ENCODE results near the gene NCDN.

DNA sequence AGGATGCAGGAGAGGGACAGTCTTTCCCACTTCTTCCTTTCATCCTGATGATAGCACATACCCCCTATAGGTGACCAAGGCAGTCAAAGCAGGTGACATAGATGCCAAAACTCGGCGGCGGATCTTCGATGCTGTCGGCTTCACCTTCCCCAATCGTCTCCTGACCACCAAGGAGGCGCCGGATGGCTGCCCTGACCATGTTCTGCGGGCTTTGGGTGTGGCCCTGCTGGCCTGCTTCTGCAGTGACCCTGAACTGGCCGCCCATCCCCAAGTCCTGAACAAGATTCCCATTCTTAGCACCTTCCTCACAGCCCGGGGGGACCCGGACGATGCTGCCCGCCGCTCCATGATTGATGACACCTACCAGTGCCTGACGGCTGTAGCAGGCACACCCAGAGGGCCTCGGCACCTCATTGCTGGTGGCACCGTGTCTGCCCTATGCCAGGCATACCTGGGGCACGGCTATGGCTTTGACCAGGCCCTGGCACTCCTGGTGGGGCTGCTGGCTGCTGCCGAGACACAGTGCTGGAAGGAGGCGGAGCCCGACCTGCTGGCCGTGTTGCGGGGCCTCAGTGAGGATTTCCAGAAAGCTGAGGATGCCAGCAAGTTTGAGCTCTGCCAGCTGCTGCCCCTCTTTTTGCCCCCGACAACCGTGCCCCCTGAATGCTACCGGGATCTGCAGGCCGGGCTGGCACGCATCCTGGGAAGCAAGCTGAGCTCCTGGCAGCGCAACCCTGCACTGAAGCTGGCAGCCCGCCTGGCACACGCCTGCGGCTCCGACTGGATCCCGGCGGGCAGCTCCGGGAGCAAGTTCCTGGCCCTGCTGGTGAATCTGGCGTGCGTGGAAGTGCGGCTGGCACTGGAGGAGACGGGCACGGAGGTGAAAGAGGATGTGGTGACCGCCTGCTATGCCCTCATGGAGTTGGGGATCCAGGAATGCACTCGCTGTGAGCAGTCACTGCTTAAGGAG lies 2.9 kb downstream of the NCDN start:
- TF ChIP-seq, protein P1, sequence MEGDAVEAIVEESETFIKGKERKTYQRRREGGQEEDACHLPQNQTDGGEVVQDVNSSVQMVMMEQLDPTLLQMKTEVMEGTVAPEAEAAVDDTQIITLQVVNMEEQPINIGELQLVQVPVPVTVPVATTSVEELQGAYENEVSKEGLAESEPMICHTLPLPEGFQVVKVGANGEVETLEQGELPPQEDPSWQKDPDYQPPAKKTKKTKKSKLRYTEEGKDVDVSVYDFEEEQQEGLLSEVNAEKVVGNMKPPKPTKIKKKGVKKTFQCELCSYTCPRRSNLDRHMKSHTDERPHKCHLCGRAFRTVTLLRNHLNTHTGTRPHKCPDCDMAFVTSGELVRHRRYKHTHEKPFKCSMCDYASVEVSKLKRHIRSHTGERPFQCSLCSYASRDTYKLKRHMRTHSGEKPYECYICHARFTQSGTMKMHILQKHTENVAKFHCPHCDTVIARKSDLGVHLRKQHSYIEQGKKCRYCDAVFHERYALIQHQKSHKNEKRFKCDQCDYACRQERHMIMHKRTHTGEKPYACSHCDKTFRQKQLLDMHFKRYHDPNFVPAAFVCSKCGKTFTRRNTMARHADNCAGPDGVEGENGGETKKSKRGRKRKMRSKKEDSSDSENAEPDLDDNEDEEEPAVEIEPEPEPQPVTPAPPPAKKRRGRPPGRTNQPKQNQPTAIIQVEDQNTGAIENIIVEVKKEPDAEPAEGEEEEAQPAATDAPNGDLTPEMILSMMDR (IDR thresholded peaks at IDR 0.05; ENCODE audit: borderline replicate concordance, extremely low read depth, low read length, poor library complexity, severe bottlenecking), result no peak
- TF ChIP-seq EZH2 (IDR thresholded peaks at IDR 0.05; ENCODE audit: borderline replicate concordance, low read depth, low read length, severe bottlenecking), result no peak
